SJCRH30 (cell line): Measurements from ENCODE around the gene DNMT3L. TPM values are rescaled to one million over a fixed set of nuclear protein-coding genes. Genes with fewer than 3 reads are reported as not detected.
"Not testable (repeated sequence)": the region's sequence is repeated elsewhere in the genome, so short reads cannot be mapped to it uniquely, and the experiment has no call there.

Experiments used
- DNase-seq, 2 experiments: peaks; one replicate each; pipeline ENCODE4 v3.0.0-alpha.2; 2015 to 2020
- H3K27ac ChIP-seq: fragments of 250-450 bp; sonication (Bioruptor Pico); 2 replicates; pipeline ENCODE4 v1.5.1; 2020; ENCODE audit warnings: mild to moderate bottlenecking, moderate library complexity
- H3K27me3 ChIP-seq: fragments of 250-450 bp; sonication (Bioruptor Pico); 2 replicates; pipeline ENCODE4 v1.5.1; 2020; ENCODE audit warnings: mild to moderate bottlenecking, moderate library complexity
- H3K36me3 ChIP-seq: fragments of 250-450 bp; sonication (Bioruptor Pico); 2 replicates; pipeline ENCODE4 v1.5.1; 2020; ENCODE audit warnings: mild to moderate bottlenecking, moderate library complexity
- H3K4me1 ChIP-seq: fragments of 250-450 bp; sonication (Bioruptor Pico); 2 replicates; pipeline ENCODE4 v1.5.1; 2020; ENCODE audit warnings: mild to moderate bottlenecking, moderate library complexity
- H3K4me3 ChIP-seq: fragments of 250-450 bp; sonication (Bioruptor Pico); 2 replicates; pipeline ENCODE4 v1.5.1; 2020; ENCODE audit warnings: mild to moderate bottlenecking, moderate library complexity
- H3K9me3 ChIP-seq: fragments of 250-450 bp; sonication (Bioruptor Pico); replicated peaks from 2 replicates; pipeline ENCODE4 v1.5.1; 2020; ENCODE audit warnings: mild to moderate bottlenecking, moderate library complexity
- total RNA-seq: library from RNA; depleted of rRNA; stranded (reverse); fragments of >200 nt; shearing (Covaris generic); gene quantifications from 2 replicates; pipeline ENCODE4 v1.2.3, GENCODE V29; 2014; rRNA removed

DNMT3L gene
- total RNA-seq, result not detected in 2 replicates

- Histone ChIP-seq H3K4me3 (no peak within 1 kb of the TSS), H3K36me3 (no peaks in the 10 kb centered on the region), H3K27ac (no peak within 1 kb of the TSS), H3K4me1 (no peaks in the 10 kb centered on the region), H3K27me3 (no peaks in the 10 kb centered on the region), H3K9me3 (no peaks in the 10 kb centered on the region)
- no peak for DNase-seq
These were observed at the start of gene DNMT3L for GRCh38 chr21:44261675-44262295. DNMT3L (minus strand) TSS chr21:44261897; CDS start chr21:44261259, 638 bp downstream.

GRCh38 chr21:44310628-44311507 is 49.2 kb upstream of the DNMT3L start:
- DNase-seq, result no peak
- 0 out of 2 replicates have a peak, but pooled peaks cover 6% of the 10 kb centered on the region for H3K36me3 ChIP-seq
- no peaks in the 10 kb centered on the region for H3K27me3 ChIP-seq
- H3K4me3 ChIP-seq, result no peak overlapping the region
- H3K9me3 ChIP-seq, result no peaks in the 10 kb centered on the region
- H3K4me1 ChIP-seq, result no peaks in the 10 kb centered on the region
- no peak overlapping the region for H3K27ac ChIP-seq

- Histone ChIP-seq H3K27ac (no peak overlapping the region), H3K4me1 (no peaks in the 10 kb centered on the region), H3K36me3 (0 out of 2 replicates have a peak, but pooled peaks cover 6% of the 10 kb centered on the region)
These were observed 45.4 kb upstream of the DNMT3L start for GRCh38 chr21:44306936-44307704.

GRCh38 chr21:44305691-44306090 is 44.0 kb upstream of the DNMT3L start:
- Histone ChIP-seq H3K27ac (no peak overlapping the region), H3K4me3 (no peak overlapping the region)
- no peak for DNase-seq

More at GRCh38 chr21:44306936-44307704, 45.4 kb upstream of the DNMT3L start:
- no peaks in the 10 kb centered on the region for H3K27me3 ChIP-seq
- DNase-seq, result no peak
- H3K9me3 ChIP-seq, result no peaks in the 10 kb centered on the region
- no peak overlapping the region for H3K4me3 ChIP-seq

GRCh38 chr21:44304877-44305293 is 43.2 kb upstream of the DNMT3L start:
- Histone ChIP-seq H3K4me3 (no peak overlapping the region), H3K27ac (no peak overlapping the region), H3K27me3 (no peaks in the 10 kb centered on the region), H3K36me3 (no peaks in the 10 kb centered on the region), H3K9me3 (no peaks in the 10 kb centered on the region), H3K4me1 (no peaks in the 10 kb centered on the region)
- DNase-seq, result peak; percentile 42 to 67

More at GRCh38 chr21:44305691-44306090, 44.0 kb upstream of the DNMT3L start:
- no peaks in the 10 kb centered on the region for H3K27me3 ChIP-seq
- H3K4me1 ChIP-seq, result no peaks in the 10 kb centered on the region
- H3K9me3 ChIP-seq, result no peaks in the 10 kb centered on the region
- no peaks in the 10 kb centered on the region for H3K36me3 ChIP-seq

GRCh38 chr21:44304011-44304616 is 42.4 kb upstream of the DNMT3L start:
- no peak overlapping the region for H3K27ac ChIP-seq
- no peaks in the 10 kb centered on the region for H3K4me1 ChIP-seq
- no peak for DNase-seq

GRCh38 chr21:44303490-44303981 is 41.8 kb upstream of the DNMT3L start:
- Histone ChIP-seq H3K36me3 (no peaks in the 10 kb centered on the region), H3K27me3 (no peaks in the 10 kb centered on the region), H3K4me1 (no peaks in the 10 kb centered on the region), H3K4me3 (no peak overlapping the region), H3K9me3 (no peaks in the 10 kb centered on the region), H3K27ac (no peak overlapping the region)
- DNase-seq, result no peak

More at GRCh38 chr21:44304011-44304616, 42.4 kb upstream of the DNMT3L start:
- no peaks in the 10 kb centered on the region for H3K36me3 ChIP-seq
- no peaks in the 10 kb centered on the region for H3K27me3 ChIP-seq
- no peak overlapping the region for H3K4me3 ChIP-seq
- no peaks in the 10 kb centered on the region for H3K9me3 ChIP-seq

- H3K27ac ChIP-seq, DNase-seq, H3K9me3 ChIP-seq: not testable (repeated sequence)
These were observed 41.1 kb upstream of the DNMT3L start for GRCh38 chr21:44302573-44303401.

GRCh38 chr21:44301961-44302406 is 40.3 kb upstream of the DNMT3L start:
- no peaks in the 10 kb centered on the region for H3K36me3 ChIP-seq
- H3K9me3 ChIP-seq, result no peaks in the 10 kb centered on the region
- no peak overlapping the region for H3K4me3 ChIP-seq
- no peak overlapping the region for H3K27ac ChIP-seq
- H3K4me1 ChIP-seq, result no peaks in the 10 kb centered on the region
- H3K27me3 ChIP-seq, result no peaks in the 10 kb centered on the region
- peak in 1 of 2 experiments; percentile 36 for DNase-seq

More at GRCh38 chr21:44302573-44303401, 41.1 kb upstream of the DNMT3L start:
- not testable (repeated sequence) for H3K36me3 ChIP-seq, H3K4me1 ChIP-seq, H3K4me3 ChIP-seq, H3K27me3 ChIP-seq

GRCh38 chr21:44301141-44301540 is 39.4 kb upstream of the DNMT3L start:
- DNase-seq, result no peak
- Histone ChIP-seq H3K27ac (no peak overlapping the region), H3K27me3 (peaks cover 1% of the 10 kb centered on the region; the same call in 1 of the 2 replicates), H3K9me3 (no peaks in the 10 kb centered on the region), H3K4me1 (no peaks in the 10 kb centered on the region), H3K36me3 (no peaks in the 10 kb centered on the region), H3K4me3 (no peak overlapping the region)

- H3K27me3 ChIP-seq, result peaks cover 8% of the 10 kb centered on the region; the same call in 1 of the 2 replicates
- no peaks in the 10 kb centered on the region for H3K36me3 ChIP-seq
- peak; percentile 43 to 53 for DNase-seq
- peak overlapping the region; percentile 20; the same call in 1 of the 2 replicates for H3K27ac ChIP-seq
- no peaks in the 10 kb centered on the region for H3K9me3 ChIP-seq
- no peaks in the 10 kb centered on the region; the same call in 1 of the 2 replicates for H3K4me1 ChIP-seq
- peak overlapping the region; percentile 76 for H3K4me3 ChIP-seq
These were observed 38.7 kb upstream of the DNMT3L start for GRCh38 chr21:44300262-44300959.

- Histone ChIP-seq H3K27ac (peak within 1 kb of the TSS; percentile 20; the same call in 1 of the 2 replicates), H3K4me1 (peaks cover 6% of the 10 kb centered on the region; the same call in 1 of the 2 replicates), H3K27me3 (peaks cover 8% of the 10 kb centered on the region; the same call in 1 of the 2 replicates), H3K9me3 (no peaks in the 10 kb centered on the region), H3K4me3 (peak within 1 kb of the TSS; percentile 76), H3K36me3 (no peaks in the 10 kb centered on the region)
- DNase-seq, result peak; percentile 57 to 68
These were observed 38.0 kb upstream of the DNMT3L start, which contains the start of gene PFKL for GRCh38 chr21:44299458-44300261. PFKL (plus strand) TSS chr21:44300053; CDS start chr21:44300106, 53 bp downstream.
